GM21717 (cell line): ENCODE data around the gene YJU2.
"Not testable (repeated sequence)": the region's sequence is repeated elsewhere in the genome, so short reads cannot be mapped to it uniquely, and the experiment has no call there.

Experiments used
- ATAC-seq: cut with Tn5 transposase; IDR thresholded peaks from one replicate; pipeline ENCODE4 v1.9.1; 2021; ENCODE audit warnings: mild to moderate bottlenecking, moderate library complexity; ENCODE audit not compliant: unreplicated experiment

Gene YJU2

DNA sequence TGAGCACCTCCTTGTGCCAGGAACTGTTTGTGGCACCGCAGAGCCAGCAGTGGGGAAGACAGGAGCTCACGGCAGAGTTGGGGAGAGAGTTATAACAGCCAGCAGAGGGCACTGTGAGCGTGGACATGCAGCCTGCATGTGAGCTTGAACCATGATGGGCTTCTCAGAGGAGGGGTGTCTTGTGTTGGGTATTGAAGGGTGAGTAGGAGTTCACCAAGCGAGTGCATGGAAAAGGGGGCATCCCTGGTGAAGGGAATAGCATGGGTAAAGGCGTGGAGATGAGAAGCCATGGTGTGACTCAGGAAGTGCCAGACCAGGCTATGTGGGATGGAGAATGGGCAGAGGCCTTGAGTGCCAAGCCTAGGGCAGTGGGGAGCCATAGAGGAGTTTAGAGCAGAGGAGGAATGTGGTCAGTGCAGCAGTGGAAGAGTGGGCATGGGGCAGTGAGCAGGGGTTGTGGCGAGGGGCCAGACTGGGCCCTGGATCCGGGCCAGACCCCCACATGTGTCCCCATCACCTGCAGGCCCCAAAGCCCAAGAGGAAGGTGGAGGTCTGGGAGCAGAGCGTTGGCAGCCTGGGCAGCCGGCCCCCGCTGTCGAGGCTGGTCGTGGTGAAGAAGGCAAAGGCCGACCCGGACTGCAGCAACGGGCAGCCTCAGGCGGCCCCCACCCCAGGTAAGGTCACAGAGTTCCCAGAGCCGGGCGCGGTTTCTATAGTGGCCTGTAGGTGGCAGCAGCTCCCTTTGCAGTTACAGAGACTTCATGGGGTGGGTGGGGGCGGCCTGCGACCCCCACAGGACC is 20.4 kb downstream of the YJU2 start:
- no peak for ATAC-seq

- no peak for ATAC-seq
Observed at GRCh38 chr19:4267901-4268815, 21.3 kb downstream of the YJU2 start.

GRCh38 chr19:4268816-4269430 is 22.0 kb downstream of the YJU2 start:
- ATAC-seq: no peak

DNA sequence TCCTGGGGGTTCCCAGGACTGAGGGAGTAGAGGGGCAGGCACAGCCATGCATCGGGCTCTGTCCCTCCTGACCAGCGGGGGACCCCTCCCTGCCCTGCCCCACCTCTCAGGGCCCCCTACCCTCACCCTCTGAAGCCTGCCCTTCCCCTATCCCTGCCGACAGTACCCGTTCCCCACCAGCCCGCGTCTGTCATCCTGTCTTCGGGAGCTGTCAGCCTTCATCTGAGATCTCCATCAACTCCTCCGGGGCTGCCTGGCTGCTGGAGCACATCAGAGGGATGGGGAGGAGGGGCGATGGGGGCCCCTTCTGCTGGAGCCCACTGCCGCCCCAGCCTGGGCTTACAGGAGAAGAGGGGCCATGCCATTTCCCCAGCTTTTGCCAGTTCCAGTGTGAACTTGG is 26.0 kb downstream of the YJU2 start:
- ATAC-seq: no peak

DNA sequence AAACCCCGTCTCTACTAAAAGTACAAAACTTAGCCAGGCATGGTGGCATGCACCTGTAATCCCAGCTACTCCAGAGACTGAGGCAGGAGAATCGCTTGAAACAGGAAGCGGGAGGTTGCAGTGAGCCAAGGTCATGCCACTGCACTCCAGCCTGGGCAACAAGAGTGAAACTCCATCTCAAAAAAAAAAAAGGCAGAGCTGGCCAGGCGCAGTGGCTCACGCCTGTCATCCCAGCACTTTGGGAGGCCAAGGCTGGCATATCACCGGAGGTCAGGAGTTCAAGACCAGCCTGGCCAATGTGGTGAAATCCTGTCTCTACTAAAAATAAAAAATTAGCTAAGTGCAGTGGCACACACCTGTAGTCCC is 27.4 kb downstream of the YJU2 start:
- not testable (repeated sequence) for ATAC-seq

GRCh38 chr19:4277191-4277696 is 30.4 kb downstream of the YJU2 start:
- no peak for ATAC-seq

GRCh38 chr19:4278010-4278409 is 31.1 kb downstream of the YJU2 start:
- no peak for ATAC-seq

GRCh38 chr19:4278419-4279266 is 31.8 kb downstream of the YJU2 start, which contains the start of gene SHD:
Gene SHD (plus strand): TSS chr19:4279266. CDS start chr19:4280064, 798 bp downstream.
- no peak for ATAC-seq

- ATAC-seq: no peak
Observed at GRCh38 chr19:4279267-4279529, 32.3 kb downstream of the YJU2 start.

DNA sequence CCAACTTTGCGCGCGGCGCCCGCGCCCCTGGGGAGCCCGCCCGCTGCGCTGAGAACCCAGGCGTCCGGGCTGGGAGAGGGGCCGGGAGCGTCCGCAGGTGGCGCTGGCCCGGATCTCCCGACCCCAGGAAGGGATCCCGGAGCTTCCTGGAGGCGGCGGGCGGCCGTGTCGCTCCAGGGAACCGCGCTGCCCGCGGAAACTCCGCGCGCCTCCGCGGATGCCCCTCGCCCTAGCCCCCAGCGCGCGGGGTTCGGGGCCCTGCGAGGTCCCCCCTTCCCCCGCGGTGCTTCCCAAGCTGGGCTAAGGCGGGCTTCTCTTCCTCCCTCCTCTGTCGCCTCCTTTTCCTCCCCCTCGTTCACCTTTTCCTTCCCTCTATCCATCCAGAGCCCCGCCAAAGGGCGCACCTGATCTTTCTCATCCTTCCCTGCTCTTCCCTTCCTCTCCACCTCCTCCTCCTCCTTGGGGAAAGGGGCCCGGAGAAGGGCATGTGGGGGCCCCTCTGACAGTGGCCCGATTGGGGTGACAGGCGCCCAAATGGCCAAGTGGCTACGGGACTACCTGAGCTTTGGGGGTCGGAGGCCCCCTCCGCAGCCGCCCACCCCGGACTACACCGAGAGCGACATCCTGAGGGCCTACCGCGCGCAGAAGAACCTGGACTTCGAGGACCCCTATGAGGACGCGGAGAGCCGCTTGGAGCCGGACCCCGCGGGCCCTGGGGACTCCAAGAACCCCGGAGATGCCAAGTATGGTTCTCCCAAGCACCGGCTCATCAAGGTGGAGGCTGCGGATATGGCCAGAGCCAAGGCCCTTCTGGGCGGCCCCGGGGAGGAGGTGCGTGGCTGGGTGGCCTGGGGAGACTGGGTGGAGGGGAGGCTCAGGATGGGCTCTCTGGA is 32.9 kb downstream of the YJU2 start:
- ATAC-seq: no peak

GRCh38 chr19:4284176-4284958 is 37.5 kb downstream of the YJU2 start:
- ATAC-seq: no peak

GRCh38 chr19:4284974-4285373 is 38.1 kb downstream of the YJU2 start:
- no peak for ATAC-seq

GRCh38 chr19:4286141-4286540 is 39.3 kb downstream of the YJU2 start:
- ATAC-seq: not testable (repeated sequence)

GRCh38 chr19:4288091-4288777 is 41.4 kb downstream of the YJU2 start:
- ATAC-seq: no peak

DNA sequence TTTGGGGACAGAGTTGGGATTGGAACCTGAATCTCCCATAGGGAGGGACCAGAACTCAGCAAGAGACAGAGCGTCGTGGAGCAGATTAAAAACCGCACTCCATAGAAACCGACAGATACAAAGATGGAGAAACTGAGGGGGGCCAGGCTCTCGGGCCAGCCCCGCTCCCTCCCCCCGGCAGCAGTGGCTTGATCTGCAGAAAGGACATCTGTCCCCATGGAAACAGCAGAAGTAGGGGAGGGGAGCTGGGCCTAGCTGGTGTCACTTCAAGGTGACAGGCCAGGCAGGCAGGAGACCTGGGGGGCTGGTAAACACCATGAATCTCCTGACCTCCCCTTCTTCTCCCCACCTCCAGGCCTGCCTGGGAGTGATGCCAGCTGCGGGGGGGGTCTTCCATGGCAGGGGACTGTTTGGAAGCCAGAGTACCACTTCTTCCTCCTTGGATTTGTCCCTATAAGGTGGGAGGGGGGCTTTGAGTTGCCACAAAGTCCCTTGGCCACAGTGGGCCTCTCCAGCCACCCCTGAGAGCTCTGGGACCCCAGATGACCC is 44.4 kb downstream of the YJU2 start:
- no peak for ATAC-seq

DNA sequence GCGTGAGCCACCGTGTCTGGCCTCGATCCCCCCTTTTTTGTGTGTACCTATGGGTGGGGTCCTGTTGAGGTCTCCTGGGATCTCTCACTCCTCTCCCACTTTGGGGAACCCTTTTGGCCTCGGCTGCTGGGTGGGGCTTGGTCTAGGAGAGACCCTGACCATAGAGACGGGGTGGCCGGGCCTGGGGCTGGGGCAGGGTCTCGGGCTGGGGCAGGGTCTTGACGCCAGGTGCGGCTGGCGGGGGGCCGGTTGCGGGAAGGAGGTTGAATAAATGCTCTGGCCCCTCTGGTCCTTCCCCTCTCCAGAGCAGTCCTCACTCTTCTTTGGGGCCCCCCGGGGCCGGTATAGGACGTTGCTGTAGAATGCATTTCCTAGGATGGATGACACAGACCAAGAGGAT is 45.6 kb downstream of the YJU2 start:
- no peak for ATAC-seq

DNA sequence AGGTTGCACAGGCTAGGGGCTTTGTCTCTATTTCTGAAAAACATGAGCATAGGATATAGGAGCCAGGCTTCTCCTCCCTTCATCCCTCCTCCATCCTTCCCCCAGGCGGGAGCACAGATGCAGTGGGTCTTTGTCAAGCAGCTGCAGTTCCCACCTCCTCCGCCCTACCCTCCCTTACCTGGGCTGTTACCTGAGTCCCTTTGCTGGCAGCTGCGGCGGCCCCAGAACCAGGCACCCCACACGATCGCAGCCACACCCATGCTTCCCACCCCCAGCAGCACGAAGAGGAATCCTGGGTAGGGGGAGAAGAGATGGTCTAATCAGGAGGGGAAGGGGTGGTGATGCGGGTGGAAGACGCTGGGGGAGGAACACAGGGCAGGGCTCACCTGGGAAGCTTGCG is 47.5 kb downstream of the YJU2 start:
- no peak for ATAC-seq
